Endothelial cell of umbilical vein (primary cell): Measurements from ENCODE around the gene NRP2. TPM values are rescaled to one million over a fixed set of nuclear protein-coding genes. Genes with fewer than 3 reads are reported as not detected.

ENCODE experiments used
- BruUV-seq: library from RNA; stranded (reverse); fragments of 400-500 nt; replicated peaks from 2 replicates; lab custom pipeline; 2021; lab: Mats Ljungman, UMichigan
- CTCF ChIA-PET: fragments of 300-600, 350-600 bp; sonication (Branson Sonifier 250); formaldehyde crosslinking; loops from one replicate; lab custom pipeline; 2021; ENCODE audit warnings: antibody characterized with exemption, inconsistent platforms; lab: Charles Lee
- POLR2A ChIA-PET: fragments of 300-600, 350-600 bp; sonication (Branson Sonifier 250); formaldehyde crosslinking; loops from one replicate; lab custom pipeline; 2021; ENCODE audit warnings: antibody characterized with exemption, inconsistent platforms; lab: Charles Lee
- DNase-seq: peaks from one replicate; pipeline ENCODE4 v3.0.0-alpha.2; 2011; ENCODE audit warnings: low read depth, low spot score
- FAIRE-seq: peaks from 2 replicates; lab custom pipeline; 2011; peaks lifted over from hg19 to GRCh38; lab: Jason Lieb, UNC
- H2AFZ ChIP-seq: 2 replicates; pipeline ENCODE4 v1.6.0; 2012; ENCODE audit warnings: low read depth, low read length, control low read depth, inconsistent platforms
- H3K27ac ChIP-seq: 2 replicates; pipeline ENCODE4 v1.5.1; 2011; ENCODE audit warnings: low read depth, mild to moderate bottlenecking, control low read depth, low read length, moderate library complexity; ENCODE audit not compliant: insufficient read depth
- H3K27me3 ChIP-seq, 2 experiments: 2 replicates each; pipeline versions ENCODE4 v1.6.0 to v1.6.1; 2011; ENCODE audit warnings: low read length in 2 of 2, mixed read lengths in 1 of 2; ENCODE audit not compliant: control insufficient read depth in 2 of 2, insufficient read depth in 2 of 2
- H3K36me3 ChIP-seq, 2 experiments: 2 replicates in 1 of 2; 3 replicates in 1 of 2; pipeline ENCODE4 v1.5.1; 2011; ENCODE audit warnings: low read length in 2 of 2, mild to moderate bottlenecking in 1 of 2, moderate library complexity in 1 of 2; ENCODE audit not compliant: control insufficient read depth in 2 of 2, insufficient read depth in 2 of 2; ENCODE audit errors: extremely low read depth in 1 of 2
- H3K4me1 ChIP-seq: 3 replicates; pipeline ENCODE4 v1.5.1; 2011; ENCODE audit warnings: mild to moderate bottlenecking, low read length; ENCODE audit not compliant: control insufficient read depth, insufficient read depth; ENCODE audit errors: extremely low read depth
- H3K4me2 ChIP-seq: 2 replicates; pipeline ENCODE4 v1.6.1; 2011; ENCODE audit warnings: low read length, control low read depth, mixed read lengths; ENCODE audit not compliant: insufficient read depth
- H3K4me3 ChIP-seq, 3 experiments: fragments of 200-600 bp in 1 of 3; sonication (generic), shearing (Covaris generic) in 1 of 3; replicated peaks in 1 of 3; 2 replicates each; pipeline ENCODE4 v1.5.1; 2011 to 2016; ENCODE audit warnings: control low read depth in 3 of 3, low read length in 3 of 3, mild to moderate bottlenecking in 2 of 3, inconsistent platforms in 1 of 3, low read depth in 1 of 3, moderate library complexity in 1 of 3; ENCODE audit not compliant: insufficient read depth in 1 of 3
- H3K79me2 ChIP-seq: 2 replicates; pipeline ENCODE4 v1.6.0; 2012; ENCODE audit warnings: low read length, inconsistent platforms; ENCODE audit not compliant: control insufficient read depth, insufficient read depth
- H3K9ac ChIP-seq: replicated peaks from 2 replicates; pipeline ENCODE3; 2011; ENCODE audit warnings: low read length, control low read depth; ENCODE audit not compliant: insufficient read depth; ENCODE audit errors: extremely low read depth
- H3K9me1 ChIP-seq: replicated peaks from 3 replicates; pipeline ENCODE4 v1.6.0; 2011; ENCODE audit warnings: mild to moderate bottlenecking, low read length; ENCODE audit not compliant: control insufficient read depth, insufficient read depth; ENCODE audit errors: extremely low read depth
- H3K9me3 ChIP-seq: replicated peaks from 2 replicates; pipeline ENCODE4 v1.5.1; 2012; ENCODE audit warnings: low read length, inconsistent platforms; ENCODE audit not compliant: control insufficient read depth, insufficient read depth
- H4K20me1 ChIP-seq: replicated peaks from 2 replicates; pipeline ENCODE3; 2011; ENCODE audit warnings: mild to moderate bottlenecking, low read length; ENCODE audit not compliant: control insufficient read depth, insufficient read depth; ENCODE audit errors: extremely low read depth
- EZH2 ChIP-seq: IDR thresholded peaks from 2 replicates; pipeline ENCODE4 v1.6.1; 2012; ENCODE audit warnings: borderline replicate concordance, low read depth, mild to moderate bottlenecking, moderate library complexity, low read length, inconsistent platforms; ENCODE audit not compliant: severe bottlenecking
- FOS ChIP-seq: IDR thresholded peaks from 2 replicates; pipeline ENCODE4 v1.6.1; 2011; ENCODE audit warnings: mild to moderate bottlenecking, low read length, moderate library complexity, borderline replicate concordance; ENCODE audit not compliant: insufficient read depth
- GATA2 ChIP-seq: IDR thresholded peaks from 2 replicates; pipeline ENCODE4 v1.7.0; 2011; ENCODE audit warnings: low read depth, mild to moderate bottlenecking, moderate library complexity, mixed read lengths, low read length; ENCODE audit not compliant: insufficient read length, insufficient read depth
- JUN ChIP-seq: IDR thresholded peaks from 2 replicates; pipeline ENCODE4 v1.6.1; 2011; ENCODE audit warnings: borderline replicate concordance, low read depth; ENCODE audit not compliant: insufficient read length, insufficient read depth
- MYC ChIP-seq: IDR thresholded peaks from one replicate; pipeline ENCODE4 v1.6.1; 2011; ENCODE audit warnings: mild to moderate bottlenecking, low read depth, low read length
- POLR2A ChIP-seq: IDR thresholded peaks from 2 replicates; pipeline ENCODE4 v1.6.1; 2012; ENCODE audit warnings: low read depth, mild to moderate bottlenecking, control low read depth, low read length
- POLR2AphosphoS5 ChIP-seq: IDR thresholded peaks from 2 replicates; pipeline ENCODE4 v1.6.1; 2012; ENCODE audit warnings: low read depth, mild to moderate bottlenecking, control low read depth, low read length, moderate library complexity; ENCODE audit not compliant: insufficient read depth
- dilution Hi-C: fragments of 300-500 bp; cut with MboI; formaldehyde crosslinking; loops from one replicate; pipeline ENCODE4 v1.15.0; 2019; ENCODE audit warnings: low sequenced_read_pairs; ENCODE audit not compliant: extremely low pct_ligation_motif_present
- intact Hi-C: fragments of 100-400 bp; cut with micrococcal nuclease; formaldehyde crosslinking; loops from one replicate; pipeline ENCODE4 v1.10.0; 2022
- polyA plus RNA-seq, 4 experiments: library from polyadenylated mRNA; depleted of rRNA in 3 of 4; stranded (reverse) in 3 of 4; unstranded in 1 of 4; fragments of >200 nt; gene quantifications; 2 replicates each; pipeline versions ENCODE4 v1.2.1 to v1.2.3, GENCODE V29; 2011 to 2012; ENCODE audit warnings: missing spikeins in 1 of 4
- total RNA-seq: library from RNA; stranded (reverse); gene quantifications from 2 replicates; pipeline ENCODE4 v1.2.3, GENCODE V29; 2021
- TF ChIP-seq, protein P1 (sequence below): IDR thresholded peaks from 2 replicates; pipeline ENCODE4 v1.6.1; 2011; ENCODE audit not compliant: insufficient read depth, insufficient read length
- TF ChIP-seq, protein P2 (sequence below), 2 donors: IDR thresholded peaks; 1 replicate in 1 of 2; 2 replicates in 1 of 2; pipeline ENCODE4 v1.5.1; 2011; ENCODE audit warnings: low read length in 2 of 2, mild to moderate bottlenecking in 2 of 2, moderate library complexity in 2 of 2, control low read depth in 1 of 2, inconsistent platforms in 1 of 2, low read depth in 1 of 2; ENCODE audit not compliant: insufficient read depth in 1 of 2; ENCODE audit errors: extremely low read depth in 1 of 2

The NRP2 gene
- total and polyA plus RNA-seq, 2 donors (not counting 3 experiments of a cell fraction or from before 2014, with no cell fraction given) = 160 to 240 TPM

DNA sequence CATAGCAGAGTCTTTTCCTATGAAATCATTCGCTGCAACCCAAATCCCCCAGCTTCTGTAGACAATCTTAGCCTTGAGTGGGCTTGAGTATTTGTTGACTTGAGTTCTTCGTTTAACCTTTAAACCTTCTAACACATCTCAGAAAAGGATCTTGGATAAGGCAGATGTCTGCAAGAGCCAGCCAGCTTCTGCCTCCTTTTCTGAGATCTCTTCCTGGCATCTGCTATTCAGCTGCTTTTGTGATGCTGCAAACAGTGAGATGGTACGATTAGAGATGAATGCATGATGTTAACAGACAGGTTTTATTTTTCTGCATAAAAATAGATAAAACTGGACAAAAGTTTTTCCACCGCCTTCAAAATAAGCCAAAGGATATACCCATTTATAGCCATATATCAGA lies 37.5 kb downstream of the NRP2 start:
- H3K9me1 ChIP-seq = no peaks in the 10 kb centered on the region
- no peak overlapping the region for H3K4me2 ChIP-seq
- CTCF ChIA-PET = interaction anchor here (0.8 to 3.0 kb wide), 9 partner anchors 13 to 1696 kb away, joined by 3 to 29 read pairs (median 5); partner anchors contain the start of gene NRP2
- no peaks in the 10 kb centered on the region for H3K79me2 ChIP-seq
- DNase-seq = no peak
- no peak overlapping the region for H3K27ac ChIP-seq
- H3K27me3 ChIP-seq = no peaks in the 10 kb centered on the region
- intact Hi-C loops (no loop called here), dilution Hi-C loops (no loop called here)
- H3K36me3 ChIP-seq = peaks cover 0 to 41% of the 10 kb centered on the region in 2 experiments
- no peak for TF ChIP-seq GATA2
- no peak for TF ChIP-seq MYC
- no peak for TF ChIP-seq FOS
- TF ChIP-seq JUN = no peak
- TF ChIP-seq, protein P1, sequence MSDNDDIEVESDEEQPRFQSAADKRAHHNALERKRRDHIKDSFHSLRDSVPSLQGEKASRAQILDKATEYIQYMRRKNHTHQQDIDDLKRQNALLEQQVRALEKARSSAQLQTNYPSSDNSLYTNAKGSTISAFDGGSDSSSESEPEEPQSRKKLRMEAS = no peak
- TF ChIP-seq POLR2AphosphoS5 = no peak
- TF ChIP-seq, protein P2, sequence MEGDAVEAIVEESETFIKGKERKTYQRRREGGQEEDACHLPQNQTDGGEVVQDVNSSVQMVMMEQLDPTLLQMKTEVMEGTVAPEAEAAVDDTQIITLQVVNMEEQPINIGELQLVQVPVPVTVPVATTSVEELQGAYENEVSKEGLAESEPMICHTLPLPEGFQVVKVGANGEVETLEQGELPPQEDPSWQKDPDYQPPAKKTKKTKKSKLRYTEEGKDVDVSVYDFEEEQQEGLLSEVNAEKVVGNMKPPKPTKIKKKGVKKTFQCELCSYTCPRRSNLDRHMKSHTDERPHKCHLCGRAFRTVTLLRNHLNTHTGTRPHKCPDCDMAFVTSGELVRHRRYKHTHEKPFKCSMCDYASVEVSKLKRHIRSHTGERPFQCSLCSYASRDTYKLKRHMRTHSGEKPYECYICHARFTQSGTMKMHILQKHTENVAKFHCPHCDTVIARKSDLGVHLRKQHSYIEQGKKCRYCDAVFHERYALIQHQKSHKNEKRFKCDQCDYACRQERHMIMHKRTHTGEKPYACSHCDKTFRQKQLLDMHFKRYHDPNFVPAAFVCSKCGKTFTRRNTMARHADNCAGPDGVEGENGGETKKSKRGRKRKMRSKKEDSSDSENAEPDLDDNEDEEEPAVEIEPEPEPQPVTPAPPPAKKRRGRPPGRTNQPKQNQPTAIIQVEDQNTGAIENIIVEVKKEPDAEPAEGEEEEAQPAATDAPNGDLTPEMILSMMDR (IDR thresholded peaks at IDR 0.05; ENCODE audit: extremely low read depth in 1 of 2, insufficient read depth in 1 of 2, low read depth in 1 of 2, low read length in 2 of 2) = no peak
- TF ChIP-seq POLR2A = no peak
- no peak for TF ChIP-seq EZH2
- H3K4me1 ChIP-seq = no peaks in the 10 kb centered on the region
- POLR2A ChIA-PET = interaction anchor here (0.6 kb wide), 1 partner anchor 38 kb away, joined by 3 read pairs; the partner anchor contains the start of gene NRP2
- no peak overlapping the region for H3K9ac ChIP-seq
- no peak for FAIRE-seq
- no TSS peak for BruUV-seq
- H2AFZ ChIP-seq = no peak overlapping the region
- no peaks in the 10 kb centered on the region for H3K9me3 ChIP-seq
- H4K20me1 ChIP-seq = no peaks in the 10 kb centered on the region
- H3K4me3 ChIP-seq = no peak overlapping the region
